ENCODE data around the gene MBP.
A peak's percentile ranks its signal among the peaks of the same experiment; 100 is the strongest.

MBP gene

DNA sequence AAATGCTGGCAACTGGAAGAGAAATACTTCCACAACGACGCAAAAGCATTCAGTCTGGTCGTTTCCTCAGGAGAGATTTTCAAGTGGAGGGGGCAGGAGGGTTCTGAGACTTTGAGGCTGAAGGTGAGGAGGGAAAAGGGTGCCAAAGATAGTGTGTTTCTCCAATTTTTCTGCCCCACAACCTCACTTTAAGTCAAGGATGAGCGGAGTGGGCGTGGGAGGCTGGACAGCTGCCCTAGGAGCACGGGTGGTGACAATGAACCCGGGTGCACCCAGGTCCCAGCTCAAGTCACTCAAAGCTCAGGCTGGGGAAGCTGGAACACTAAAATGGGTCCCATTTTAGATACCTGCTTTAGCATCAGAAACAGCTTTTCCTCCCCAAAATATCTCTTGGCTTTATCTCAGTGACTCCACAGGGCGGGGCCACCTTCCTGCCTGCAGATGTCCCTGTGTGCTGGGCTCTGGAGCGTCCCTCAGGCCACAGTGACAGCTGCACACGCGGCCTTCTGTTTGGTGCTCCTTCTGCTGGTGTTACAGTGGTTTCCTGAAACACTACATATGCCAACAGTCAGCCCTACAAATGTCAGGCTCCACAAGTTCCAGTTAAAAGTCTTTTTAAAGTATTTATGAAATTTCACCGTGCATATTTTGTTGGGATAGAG lies 1.4 kb upstream of the MBP start:
- peak; percentile 19 for DNase-seq (ENCODE audit: low spot score)

DNA sequence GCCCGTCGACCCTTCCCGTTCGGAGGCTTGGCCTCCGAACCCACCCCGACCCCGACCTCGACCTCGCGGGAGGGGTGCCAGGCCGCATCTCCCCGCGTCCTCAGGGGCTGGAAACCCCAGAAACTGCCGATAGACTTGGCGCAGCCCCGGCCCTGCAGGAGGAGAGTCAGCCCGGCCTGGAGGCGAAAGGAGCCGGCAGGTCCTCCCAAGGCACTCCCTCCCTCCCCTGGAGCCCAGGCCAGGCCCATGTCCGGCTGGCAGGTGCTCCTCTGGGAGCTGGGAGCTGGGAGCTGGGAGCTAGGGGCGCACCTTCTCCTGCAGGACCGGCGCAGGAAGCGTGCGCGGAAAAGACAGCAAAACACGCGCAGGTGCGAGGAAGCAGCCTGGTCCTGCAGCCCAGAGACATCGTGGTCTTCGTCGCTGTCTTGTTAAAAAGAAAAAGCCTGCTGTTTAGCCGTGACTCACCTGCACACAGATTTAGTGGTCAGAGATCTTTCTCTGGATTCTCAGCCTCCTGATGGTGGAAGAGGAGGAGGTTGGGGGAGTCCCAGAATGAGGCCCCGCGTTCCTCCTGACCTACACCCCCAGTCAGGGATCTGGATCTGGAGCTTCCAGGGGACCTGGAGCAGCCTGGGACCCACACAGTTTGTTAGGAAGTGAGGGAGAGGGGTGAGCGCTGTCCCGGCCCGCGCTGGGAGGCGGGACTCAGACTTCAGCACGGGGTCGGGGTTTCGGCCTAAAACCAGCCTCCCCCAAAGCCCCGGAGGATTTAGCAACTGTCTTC lies 660 bp upstream of the MBP start:
- no peak for DNase-seq (ENCODE audit: low spot score)

DNA sequence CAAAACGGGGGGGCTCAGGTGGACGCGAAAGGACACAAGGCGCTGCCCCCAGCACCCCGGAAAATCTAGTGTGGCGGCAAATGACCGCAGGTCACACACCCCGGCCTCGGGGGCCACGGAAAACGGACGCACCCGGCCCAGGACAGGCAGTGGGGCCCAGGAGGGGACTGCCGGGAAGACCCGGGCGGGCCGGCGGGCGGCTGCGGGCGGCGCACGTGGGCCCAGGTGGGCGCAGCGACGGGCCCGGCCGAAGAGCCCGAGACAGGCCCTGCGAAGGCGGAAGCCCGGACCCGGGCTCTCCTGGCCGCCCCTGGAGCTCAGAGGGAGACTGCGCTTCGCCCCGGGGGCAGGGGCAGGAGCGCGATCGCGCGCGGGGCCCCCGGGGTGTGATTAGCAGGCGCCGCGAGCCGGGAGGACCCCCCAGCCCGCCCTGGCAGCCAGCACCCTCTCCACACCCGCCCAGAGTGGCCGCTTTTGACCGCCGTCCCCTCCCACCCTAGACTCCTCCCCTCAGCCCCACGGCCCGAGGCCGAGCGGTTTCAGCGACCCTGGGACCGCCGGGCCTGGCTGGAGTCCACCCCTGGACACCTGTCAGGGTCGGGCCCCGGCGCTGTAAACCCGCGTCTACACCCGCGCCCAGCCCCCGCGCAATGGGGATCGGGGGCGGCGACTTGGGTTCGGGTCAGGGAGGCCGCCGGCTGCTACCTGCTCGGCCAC lies 773 bp downstream of the MBP start:
- DNase-seq (ENCODE audit: low spot score), result peak; percentile 21

DNA sequence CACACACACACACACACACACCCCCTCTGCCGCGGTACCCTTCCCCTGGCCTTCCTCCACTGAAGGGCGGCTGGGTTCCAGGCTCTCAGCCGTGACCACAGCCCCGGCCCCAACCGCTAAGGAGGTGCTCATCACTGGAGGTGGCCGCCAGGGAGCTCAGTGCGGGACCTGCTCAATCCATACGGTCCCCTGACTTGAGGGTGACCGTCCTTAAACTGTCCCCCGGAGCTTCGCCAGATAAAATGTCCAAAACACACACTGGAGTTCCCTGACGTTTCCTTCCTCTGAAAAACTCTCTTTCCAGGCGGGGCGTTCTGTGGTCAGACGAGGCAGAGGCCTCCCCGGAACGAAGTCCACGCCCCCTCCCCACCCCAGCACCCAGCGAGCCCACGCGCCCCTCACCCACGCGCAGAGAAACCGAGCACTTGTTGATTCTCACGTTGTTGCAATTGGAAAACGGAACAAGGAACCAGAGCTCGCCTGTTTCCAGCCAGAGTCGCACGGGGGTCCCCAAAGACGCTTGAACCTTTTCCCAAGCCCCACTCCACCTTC lies 1.4 kb downstream of the MBP start:
- peak; percentile 30 for DNase-seq (ENCODE audit: low spot score)

DNA sequence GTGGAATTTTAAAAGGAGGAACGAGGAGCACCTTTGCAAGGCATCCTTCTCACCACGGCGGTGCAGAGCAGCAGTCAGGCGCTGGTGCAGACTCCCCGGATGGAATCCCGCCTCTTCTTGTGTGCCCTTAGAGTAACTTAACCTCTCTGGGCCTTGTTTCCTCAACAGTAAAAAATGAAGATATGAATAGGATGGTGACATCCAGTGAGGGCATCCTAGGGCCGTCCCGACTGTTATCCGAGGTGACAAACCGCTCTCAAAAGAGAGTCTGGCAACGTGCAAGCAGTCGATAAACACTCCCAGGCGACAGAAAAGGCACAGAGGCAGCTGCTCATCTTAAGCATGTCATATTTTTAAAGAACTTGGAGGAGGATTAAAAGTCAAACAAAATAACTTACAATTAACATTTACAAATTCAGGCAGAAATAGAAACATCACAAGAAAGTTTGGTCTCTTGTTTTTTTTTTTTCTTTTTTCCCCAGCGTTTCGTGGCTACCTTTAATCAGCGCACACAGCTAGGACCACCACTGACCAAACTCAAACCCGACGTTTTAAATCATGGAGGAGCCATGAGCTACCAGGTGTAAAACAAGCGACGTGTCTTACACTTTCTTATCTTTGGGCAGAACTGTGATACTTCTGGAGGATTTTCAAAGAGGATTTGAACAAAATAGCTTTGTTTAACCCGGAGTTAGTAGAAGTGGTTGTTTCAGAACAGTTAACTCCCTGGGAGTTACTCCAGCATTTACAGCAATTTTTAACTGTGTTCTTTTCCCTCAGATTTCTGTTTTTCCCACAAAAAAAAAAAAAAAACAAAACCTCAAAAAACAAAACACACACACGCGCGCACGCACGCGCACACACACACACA lies 2.1 kb downstream of the MBP start:
- no peak for DNase-seq (ENCODE audit: low spot score)

DNA sequence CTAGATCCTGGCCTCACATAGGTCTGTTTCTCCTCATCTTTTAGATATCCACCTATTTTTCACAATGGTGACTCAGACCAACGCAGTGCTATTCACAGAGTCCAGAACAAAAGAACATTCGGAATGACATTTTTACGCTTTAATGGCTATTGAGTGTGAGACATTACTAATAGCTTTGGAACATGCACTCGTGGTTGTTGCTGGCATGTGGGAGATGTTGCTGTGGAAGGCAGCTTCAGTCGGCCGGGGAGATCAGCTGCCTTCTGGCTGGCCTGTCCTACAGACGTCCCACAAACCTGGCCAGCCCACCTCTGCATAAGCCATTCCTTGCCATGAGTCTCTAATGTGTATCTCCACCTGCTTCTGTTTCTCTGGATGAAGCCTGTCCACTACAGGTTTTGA lies 3.4 kb downstream of the MBP start:
- DNase-seq (ENCODE audit: low spot score), result no peak

DNA sequence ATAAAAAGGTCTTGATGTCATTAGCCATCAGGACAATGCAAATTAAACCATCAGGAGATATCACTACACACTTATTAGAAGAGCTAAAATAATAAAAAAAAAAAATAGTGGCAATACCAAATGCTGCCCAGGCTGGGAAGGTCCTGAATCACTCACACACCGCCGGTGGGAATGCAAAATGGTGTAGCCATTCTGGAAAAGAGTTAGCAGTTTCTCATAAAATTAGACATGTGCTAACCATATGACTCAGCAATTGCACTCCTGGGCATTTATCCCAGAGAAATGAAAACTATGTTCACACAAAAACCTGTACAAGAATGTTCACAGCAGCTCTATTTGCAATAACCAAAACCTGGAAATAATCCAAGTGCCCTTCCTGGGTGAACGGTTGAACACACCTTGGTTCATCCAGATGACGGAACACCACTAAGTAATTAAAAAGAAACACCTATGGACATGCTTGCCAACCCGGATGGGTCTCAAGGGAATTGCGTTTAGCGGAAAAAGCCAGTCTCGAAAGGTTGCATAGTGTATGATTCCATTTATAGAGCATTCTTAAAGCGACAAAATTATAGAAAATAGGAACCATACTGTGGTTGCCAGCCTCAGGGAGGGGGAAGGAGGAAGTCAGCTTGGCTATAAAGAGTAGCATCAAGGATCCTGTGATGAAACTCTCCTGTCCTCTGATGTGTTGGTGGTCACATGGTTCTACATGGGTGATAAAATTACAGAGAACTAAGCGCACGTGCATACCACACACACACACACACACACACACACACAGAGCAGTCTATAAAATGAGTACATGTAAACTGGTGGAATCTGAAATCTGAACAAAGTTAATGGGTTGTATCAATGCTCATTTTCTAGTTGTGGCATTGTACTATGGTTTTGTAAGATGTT lies 4.6 kb downstream of the MBP start:
- DNase-seq (ENCODE audit: low spot score), result peak; percentile 49

DNA sequence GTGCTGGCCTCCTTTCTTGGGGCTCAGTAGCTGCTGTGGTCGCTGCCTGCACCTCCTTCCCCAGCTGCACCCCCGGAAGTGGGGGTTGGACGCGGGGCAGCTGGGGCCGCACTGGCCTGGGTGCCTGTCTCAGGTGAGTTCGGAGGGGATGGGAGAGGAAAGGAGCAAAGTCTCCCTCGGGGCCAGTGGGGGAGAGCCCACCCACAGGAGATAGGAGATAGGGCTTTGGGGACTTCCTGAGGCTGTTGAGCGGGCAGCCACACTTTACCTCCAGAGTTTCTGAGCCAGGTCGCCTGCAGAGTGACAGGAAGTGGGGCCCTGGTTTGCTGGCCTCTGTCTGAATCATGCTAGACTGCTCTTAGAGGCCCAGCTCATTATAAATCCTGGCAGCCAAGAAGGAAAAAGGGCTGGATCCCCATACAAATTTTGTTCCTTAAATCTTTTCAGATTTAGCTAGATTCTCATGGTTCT lies 8.1 kb downstream of the MBP start:
- peak; percentile 51 for DNase-seq (ENCODE audit: low spot score)

DNA sequence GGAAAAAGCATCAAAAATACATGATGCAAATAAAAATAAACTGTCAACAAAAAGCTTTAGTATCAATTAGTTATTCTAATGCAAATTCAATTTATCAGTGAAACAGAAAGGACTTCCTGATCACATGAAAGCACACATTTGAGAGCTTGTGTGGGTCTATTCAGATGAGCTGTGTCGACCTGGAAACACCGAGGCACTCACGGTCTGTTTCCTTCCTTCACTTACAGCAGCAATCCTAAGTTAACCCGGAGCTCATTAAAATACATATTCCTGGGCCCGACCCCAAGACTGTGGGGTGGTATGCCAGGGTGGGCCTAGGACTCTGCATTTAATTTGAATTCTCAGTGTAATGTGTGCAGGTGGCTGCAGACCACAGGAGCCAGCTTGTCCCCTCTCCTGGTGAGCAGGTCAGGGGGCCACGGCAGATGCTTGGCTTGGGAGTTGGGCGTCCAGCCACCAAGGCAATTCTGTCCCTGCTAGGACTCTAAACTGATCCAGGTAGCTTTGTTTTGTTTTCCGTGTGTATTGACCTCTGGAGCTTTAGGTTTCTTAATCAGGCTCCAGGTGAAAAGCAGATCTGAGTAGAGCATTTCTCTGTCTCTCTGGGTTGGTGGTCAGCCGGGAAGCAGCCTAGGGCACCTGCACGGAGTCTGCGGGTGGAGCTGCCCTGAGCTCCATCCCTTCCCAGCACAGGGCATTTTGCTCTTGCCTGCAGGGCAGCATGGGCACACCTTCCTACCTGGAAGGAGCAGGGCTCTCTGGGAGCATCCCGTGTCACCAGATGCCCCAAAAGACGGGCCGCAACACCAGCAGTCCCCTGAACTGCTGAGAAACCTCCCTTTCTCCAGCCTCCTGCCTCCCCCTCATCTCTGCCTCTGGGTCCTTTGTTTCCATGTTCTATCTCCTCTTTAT lies 9.0 kb downstream of the MBP start:
- no peak for DNase-seq (ENCODE audit: low spot score)

DNA sequence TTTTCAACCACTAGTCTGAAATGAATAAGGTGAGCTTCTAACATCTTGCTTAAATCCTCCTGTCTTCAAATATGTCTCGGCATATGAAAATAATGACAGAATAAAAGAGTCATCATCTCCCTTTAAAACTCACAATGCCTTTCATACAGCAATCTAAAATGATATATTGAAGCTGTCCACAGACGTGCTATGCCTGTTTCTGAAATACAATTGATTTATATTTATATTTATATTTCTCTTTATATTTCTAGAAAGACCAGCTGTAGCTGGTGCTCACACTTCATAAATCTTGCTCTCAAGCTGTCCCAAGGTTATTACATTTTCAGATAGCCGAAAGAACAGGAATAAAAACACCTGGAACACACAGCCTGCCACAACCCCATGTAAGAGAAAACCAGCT lies 11.1 kb downstream of the MBP start:
- no peak for DNase-seq (ENCODE audit: low spot score)

DNA sequence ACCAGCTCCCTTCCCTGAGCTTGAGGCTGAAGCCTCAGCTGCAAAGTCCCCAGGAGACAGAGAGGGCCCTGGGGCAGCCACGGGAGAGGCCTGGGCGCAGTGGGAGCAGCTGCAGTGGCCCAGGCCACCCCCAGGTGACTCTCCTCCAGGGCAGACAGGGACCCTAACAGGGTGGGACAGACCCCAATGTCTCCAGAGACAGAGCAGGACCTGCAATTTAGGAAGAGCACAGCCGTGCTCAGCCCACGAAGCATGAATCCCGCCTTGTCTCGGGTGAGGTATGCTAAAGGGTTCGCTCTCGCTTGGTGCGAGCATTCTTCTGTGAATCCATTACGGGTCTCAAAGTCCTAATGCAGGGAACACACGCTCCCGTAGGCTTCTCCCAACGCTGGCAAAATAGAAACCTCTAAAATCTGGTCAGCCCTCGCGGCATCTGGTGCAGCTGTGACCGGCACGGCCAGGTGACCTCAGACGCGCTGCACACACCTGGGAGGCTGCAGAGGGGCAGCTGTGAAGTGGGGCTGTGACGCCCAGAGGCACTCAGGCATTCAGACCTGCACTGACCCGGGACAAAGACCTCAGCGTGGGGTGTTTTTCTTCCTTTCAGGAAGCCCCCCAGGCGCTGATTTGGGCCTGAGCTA lies 12.6 kb downstream of the MBP start:
- DNase-seq (ENCODE audit: low spot score), result no peak

DNA sequence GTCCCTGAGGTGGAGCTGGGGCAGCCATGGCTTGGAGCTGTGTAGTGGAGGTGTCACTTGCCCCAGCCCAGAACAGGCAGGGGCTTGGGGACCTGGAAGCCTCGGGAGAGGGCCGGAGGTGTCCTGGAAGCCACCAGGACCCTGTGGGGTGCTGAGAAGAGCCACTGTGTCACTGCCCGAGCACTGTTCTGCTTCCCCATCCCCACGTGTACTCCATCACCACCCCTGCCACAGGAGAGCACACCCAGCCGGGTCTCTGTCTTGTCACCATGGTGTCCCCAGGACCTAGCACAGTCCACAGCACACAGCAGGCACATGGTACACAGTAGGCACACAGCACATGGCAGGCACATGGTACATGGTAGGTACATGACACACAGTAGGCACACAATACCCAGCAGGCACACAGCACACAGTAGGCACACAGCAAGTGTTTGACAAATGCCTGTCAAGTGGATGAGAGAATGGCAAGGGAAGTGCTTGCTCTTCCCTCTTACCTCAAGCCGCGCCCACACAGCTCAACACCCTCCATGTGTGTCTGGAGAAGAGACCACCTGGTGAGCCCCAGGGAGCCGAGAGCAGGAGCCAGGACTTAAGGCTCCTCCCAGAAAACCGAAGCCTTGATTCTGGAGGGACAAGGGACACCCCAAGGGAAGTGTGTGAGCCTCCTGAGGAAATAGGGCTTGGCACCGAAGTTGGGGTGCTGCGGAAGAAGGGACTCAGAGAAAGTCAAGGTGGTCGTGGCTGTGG lies 13.3 kb downstream of the MBP start:
- no peak for DNase-seq (ENCODE audit: low spot score)

DNA sequence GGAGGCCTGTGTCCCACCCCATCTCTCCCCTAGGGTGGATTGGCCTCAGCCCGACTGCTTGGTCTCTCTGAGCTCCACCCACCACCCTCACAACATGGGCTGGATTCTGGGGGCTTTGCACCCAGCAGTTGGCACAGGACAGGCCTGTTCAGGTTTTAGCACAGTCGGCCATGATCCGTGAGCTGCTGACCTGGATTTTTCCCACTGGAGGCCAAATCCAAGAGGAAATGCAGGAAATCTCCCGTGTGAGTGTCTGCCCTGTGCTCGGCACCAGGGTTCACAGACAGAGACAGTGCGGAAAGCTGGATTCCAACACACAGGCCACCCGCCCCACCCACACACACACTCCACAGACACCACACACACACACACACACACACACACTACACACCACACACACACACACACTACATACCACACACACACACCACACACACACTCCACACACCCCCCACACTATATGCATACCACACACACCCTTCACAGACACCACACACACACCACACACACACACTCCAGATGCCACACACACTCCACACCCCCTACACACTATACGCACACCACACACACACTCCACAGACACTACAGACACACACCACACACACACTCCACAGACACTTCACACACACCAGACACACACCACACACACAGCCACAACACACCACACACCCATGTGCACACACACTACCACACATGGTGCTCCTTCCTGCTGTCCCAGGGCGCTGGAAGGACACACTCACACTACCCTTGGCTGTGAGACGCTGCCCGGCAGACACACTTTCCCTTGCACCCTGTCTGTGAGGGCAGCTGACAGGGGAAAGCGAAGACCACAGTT lies 14.1 kb downstream of the MBP start:
- DNase-seq (ENCODE audit: low spot score), result no peak

DNA sequence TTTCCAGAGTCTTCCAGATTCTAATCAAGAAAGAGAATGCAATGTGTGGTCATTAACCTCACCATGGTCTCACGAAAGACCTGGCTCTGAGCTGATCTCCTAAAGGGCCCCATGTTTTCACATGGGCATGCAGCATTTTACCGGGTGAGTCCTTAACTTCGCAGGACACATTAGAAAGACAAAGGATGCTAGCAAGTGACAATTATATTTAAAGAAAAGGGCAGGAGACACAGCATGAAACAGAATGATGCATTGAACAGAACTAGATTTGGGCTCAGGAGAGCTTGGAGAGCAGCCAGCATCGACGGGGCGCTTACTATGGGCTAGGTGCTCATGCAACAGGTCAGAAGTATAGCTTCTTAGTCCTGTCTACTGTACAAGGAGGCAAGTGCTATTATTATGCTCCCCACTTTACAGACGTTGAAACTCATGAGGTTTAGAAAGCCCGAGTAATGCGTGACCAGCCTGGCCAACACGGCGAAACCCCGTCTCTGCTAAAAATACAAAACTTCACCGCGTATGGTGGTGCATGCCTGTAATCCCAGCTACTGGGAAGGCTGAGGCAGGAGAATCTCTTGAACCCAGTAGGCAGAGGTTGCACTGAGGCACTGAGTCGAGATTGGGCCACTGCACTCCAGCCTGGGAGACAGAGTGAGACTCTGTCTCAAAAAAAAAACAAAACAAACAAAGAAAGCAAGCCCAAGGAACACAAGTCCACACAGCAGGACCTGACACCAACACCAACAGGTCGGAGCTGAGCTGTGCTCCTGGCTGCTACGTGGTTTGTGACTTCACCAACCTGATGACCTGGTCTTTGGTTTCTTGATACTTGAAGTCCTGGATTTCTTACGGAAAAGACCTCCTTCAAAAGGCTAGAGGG lies 16.1 kb downstream of the MBP start:
- no peak for DNase-seq (ENCODE audit: low spot score)

DNA sequence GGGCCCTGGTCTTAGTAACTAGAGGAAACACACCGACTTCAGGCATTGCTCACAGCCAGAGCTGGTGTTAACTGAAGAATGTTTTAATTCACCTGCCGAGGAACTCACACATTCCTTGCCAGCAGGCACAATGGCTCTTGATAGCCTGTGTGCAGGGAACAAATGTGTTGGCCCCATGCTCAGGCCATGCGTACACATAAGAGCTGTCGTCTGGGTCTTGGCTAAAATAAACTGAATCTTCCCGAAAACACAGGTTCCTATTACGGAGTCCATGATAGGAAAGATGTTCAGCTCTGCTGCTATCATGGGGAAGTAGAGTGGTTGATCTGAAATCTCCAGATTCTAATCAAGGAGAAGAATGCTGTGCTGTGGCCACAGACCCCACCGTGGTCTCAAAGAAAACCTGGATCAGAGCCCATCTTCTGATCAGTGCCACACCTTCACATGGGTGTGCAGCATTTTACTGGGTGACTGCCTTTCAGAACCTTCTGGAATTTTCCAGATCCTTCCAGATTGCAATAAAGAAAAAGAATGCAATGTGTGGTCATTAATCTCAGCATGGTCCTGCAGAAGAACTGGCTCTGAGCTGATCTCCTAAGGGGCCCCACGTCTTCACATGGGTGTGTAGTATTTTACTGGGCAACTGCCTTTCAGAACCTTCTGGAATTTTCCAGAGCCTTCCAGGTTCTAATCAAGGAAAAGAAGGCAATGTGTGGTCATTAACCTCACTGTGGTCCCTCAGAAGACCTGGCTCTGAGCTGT lies 17.2 kb downstream of the MBP start:
- no peak for DNase-seq (ENCODE audit: low spot score)
